ENCODE measurements around the gene MEIOSIN.

Gene MEIOSIN

DNA sequence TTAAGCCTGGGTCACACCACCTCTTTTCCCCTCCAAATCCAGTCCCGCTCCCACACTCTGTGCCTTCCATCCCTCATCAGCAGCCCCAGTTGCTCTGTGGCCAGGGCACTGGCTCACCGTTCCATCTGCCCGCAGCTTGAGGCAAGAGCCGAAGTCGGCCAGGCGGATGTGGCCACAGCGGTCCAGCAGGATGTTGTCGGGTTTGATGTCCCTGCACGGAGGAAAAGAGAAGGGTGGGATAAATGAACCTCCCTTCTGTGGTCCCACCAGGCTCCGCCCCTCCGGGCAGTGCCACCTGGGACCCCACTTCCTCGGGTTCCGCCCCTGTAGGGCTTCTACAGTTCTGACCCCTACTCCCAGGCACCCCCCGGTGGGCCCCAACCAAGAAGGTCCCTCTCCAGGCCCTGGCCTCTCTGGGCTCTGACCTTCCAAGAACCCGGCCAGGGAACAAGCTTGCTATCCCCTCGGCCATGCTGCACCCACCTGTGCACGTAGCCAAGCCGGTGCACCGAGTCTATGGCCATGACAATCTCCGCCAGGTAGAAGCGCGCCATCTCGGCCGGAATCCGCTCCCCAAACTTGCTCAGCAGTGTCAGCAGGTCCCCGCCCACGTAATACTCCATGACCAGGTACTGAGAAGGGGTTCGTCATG lies 44.9 kb downstream of the MEIOSIN start:
- no peaks in the 10 kb centered on the region for H3K9me3 ChIP-seq (replicated peaks in 1 of 2; ENCODE audit: control insufficient read depth in 2 of 2, insufficient read depth in 1 of 2, low read depth in 1 of 2, low read length in 2 of 2)
- no peak overlapping the region for H3K4ac ChIP-seq (ENCODE audit: low read length)
- H2AK5ac ChIP-seq (ENCODE audit: low read depth, low read length), result peak overlapping the region; percentile 78
- no peak overlapping the region for H2AFZ ChIP-seq (ENCODE audit: low read length)
- peaks cover 8 to 23% of the 10 kb centered on the region in 2 donors for H3K4me1 ChIP-seq (ENCODE audit: control insufficient read depth in 2 of 2, insufficient read depth in 1 of 2, low read depth in 1 of 2, low read length in 2 of 2)
- peak overlapping the region; percentile 96 for H3K23ac ChIP-seq (ENCODE audit: low read depth, low read length, poor library complexity)
- no peak overlapping the region for H4K8ac ChIP-seq (ENCODE audit: low read depth, low read length)
- no peak overlapping the region for H2BK120ac ChIP-seq (ENCODE audit: low read depth, low read length)
- H3K27ac ChIP-seq (replicated peaks; ENCODE audit: low read length), result no peak overlapping the region
- H3K79me1 ChIP-seq (ENCODE audit: low read depth, low read length), result no peaks in the 10 kb centered on the region
- H3K18ac ChIP-seq (ENCODE audit: low read length), result peak overlapping the region; percentile 76
- peak overlapping the region; percentile 24 for H4K91ac ChIP-seq (ENCODE audit: low read depth, low read length, poor library complexity)
- H3K4me2 ChIP-seq (ENCODE audit: insufficient read depth, low read length, poor library complexity, severe bottlenecking), result no peak overlapping the region
- H3K9ac ChIP-seq (ENCODE audit: low read depth, low read length, poor library complexity), result peak overlapping the region; percentile 60
- no peak for DNase-seq (ENCODE audit: low spot score)
- WGBS, 2 donors (ENCODE audit: extremely low coverage in 2 of 2, insufficient read length in 2 of 2, insufficient replicate concordance in 1 of 2), result no CpG with 5 or more reads among the region's 28 CpGs
- no peak overlapping the region for H3K14ac ChIP-seq (ENCODE audit: low read length)
- peaks cover 23 to 54% of the 10 kb centered on the region in 2 donors for H3K36me3 ChIP-seq (replicated peaks in 1 of 2; ENCODE audit: control insufficient read depth in 2 of 2, insufficient read depth in 2 of 2, low read length in 2 of 2)
- H3K4me3 ChIP-seq (ENCODE audit: low read length in 2 of 2), result no peak overlapping the region
- peaks cover 0 to 6% (median 0%) of the 10 kb centered on the region in 3 experiments for H3K27me3 ChIP-seq (ENCODE audit: control insufficient read depth in 3 of 3, insufficient read depth in 3 of 3, low read depth in 1 of 3, low read length in 3 of 3)
- H2BK5ac ChIP-seq (ENCODE audit: low read length), result peak overlapping the region; percentile 60
- no peak overlapping the region for H2BK15ac ChIP-seq (ENCODE audit: low read length)
- no peak overlapping the region for H2BK12ac ChIP-seq (ENCODE audit: low read length)

DNA sequence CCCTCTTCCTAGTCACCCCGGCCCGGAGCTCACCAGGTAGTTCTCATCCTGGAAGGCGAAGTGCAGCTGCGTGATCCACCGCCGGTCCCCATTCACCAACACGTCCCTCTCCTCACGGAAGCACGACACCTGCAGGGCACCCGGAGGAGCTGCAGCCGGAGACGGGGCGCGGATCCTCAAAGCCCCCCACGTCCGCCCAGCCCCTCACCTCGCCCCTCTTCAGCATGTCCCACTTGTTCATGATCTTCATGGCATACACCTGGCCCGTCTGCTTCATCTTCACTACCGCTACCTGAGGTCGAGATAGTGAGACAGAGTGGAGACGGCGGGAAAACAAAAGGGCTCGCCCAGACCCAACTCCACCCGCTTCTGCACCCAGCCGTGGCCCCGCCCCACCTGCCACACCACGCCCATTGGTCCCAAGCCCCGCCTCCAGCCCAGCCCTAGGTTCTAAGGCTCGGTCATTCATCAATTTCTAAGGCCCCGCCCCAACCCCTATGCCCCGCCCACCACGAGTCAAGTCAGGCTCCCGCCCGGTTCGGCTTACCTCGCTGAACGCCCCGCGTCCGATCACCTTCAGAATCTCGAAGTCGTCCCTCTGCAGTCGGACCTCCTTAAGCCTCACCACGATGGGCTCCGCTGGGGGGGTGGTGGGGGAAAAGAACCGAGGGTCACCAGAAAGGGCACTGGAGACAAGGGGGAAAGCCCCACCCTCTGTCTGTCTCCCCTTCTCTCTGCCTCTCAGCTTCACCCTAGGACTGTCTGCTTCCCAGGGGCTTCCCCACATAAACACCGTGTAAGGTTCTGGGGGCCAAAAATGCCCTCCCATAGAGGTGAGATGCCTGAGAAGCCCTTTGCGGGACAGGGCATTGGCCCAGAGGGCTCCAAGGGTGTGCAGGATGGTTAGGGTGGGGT lies 46.2 kb downstream of the MEIOSIN start:
- WGBS, 2 donors (ENCODE audit: extremely low coverage in 2 of 2, insufficient read length in 2 of 2, insufficient replicate concordance in 1 of 2), result no CpG with 5 or more reads among the region's 48 CpGs
- H3K18ac ChIP-seq (ENCODE audit: low read length), result peak overlapping the region; percentile 55
- no peak overlapping the region for H3K27ac ChIP-seq (replicated peaks; ENCODE audit: low read length)
- peaks cover 19 to 24% of the 10 kb centered on the region in 2 donors for H3K4me1 ChIP-seq (ENCODE audit: control insufficient read depth in 2 of 2, insufficient read depth in 1 of 2, low read depth in 1 of 2, low read length in 2 of 2)
- H4K91ac ChIP-seq (ENCODE audit: low read depth, low read length, poor library complexity), result no peak overlapping the region
- H2BK120ac ChIP-seq (ENCODE audit: low read depth, low read length), result no peak overlapping the region
- H2BK12ac ChIP-seq (ENCODE audit: low read length), result no peak overlapping the region
- H3K14ac ChIP-seq (ENCODE audit: low read length), result no peak overlapping the region
- peak overlapping the region; percentile 2 for H2BK5ac ChIP-seq (ENCODE audit: low read length)
- H3K9me3 ChIP-seq (replicated peaks in 1 of 2; ENCODE audit: control insufficient read depth in 2 of 2, insufficient read depth in 1 of 2, low read depth in 1 of 2, low read length in 2 of 2), result no peaks in the 10 kb centered on the region
- peaks cover 2% of the 10 kb centered on the region for H3K79me1 ChIP-seq (ENCODE audit: low read depth, low read length)
- no peak overlapping the region for H2AFZ ChIP-seq (ENCODE audit: low read length)
- H3K4ac ChIP-seq (ENCODE audit: low read length), result peak overlapping the region; percentile 79
- peak overlapping the region; percentile 78 for H4K8ac ChIP-seq (ENCODE audit: low read depth, low read length)
- H3K4me3 ChIP-seq (ENCODE audit: low read length in 2 of 2), result peak overlapping the region in 1 of 2 donors; percentile 82
- H3K23ac ChIP-seq (ENCODE audit: low read depth, low read length, poor library complexity), result peak overlapping the region; percentile 19
- peaks cover 0 to 6% (median 0%) of the 10 kb centered on the region in 3 experiments for H3K27me3 ChIP-seq (ENCODE audit: control insufficient read depth in 3 of 3, insufficient read depth in 3 of 3, low read depth in 1 of 3, low read length in 3 of 3)
- H2AK5ac ChIP-seq (ENCODE audit: low read depth, low read length), result peak overlapping the region; percentile 79
- peak overlapping the region; percentile 65 for H3K9ac ChIP-seq (ENCODE audit: low read depth, low read length, poor library complexity)
- H3K36me3 ChIP-seq (replicated peaks in 1 of 2; ENCODE audit: control insufficient read depth in 2 of 2, insufficient read depth in 2 of 2, low read length in 2 of 2), result peaks cover 20 to 57% of the 10 kb centered on the region in 2 donors
- peak; percentile 95 for DNase-seq (ENCODE audit: low spot score)
- H2BK15ac ChIP-seq (ENCODE audit: low read length), result peak overlapping the region; percentile 68
- peak overlapping the region; percentile 86 for H3K4me2 ChIP-seq (ENCODE audit: insufficient read depth, low read length, poor library complexity, severe bottlenecking)

DNA sequence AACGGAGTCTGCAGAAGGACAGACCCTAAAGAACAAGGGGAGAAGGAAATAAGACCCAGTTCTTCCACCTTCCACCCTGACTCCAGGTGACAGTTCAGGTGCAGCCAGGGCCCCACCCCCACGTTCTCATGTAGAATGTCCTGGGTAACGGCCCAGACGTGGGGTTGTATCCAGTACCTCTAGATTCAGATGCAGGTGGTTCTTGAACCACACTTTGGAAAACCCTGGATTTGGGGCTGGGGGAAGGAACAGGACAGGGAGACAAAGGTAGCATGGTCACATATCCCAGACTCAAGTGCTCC lies 46.9 kb downstream of the MEIOSIN start:
- Histone ChIP-seq H3K18ac (ENCODE audit: low read length) (peak overlapping the region; percentile 55), H2BK12ac (ENCODE audit: low read length) (no peak overlapping the region), H3K23ac (ENCODE audit: low read depth, low read length, poor library complexity) (no peak overlapping the region), H4K8ac (ENCODE audit: low read depth, low read length) (peak overlapping the region; percentile 78), H3K27ac (replicated peaks; ENCODE audit: low read length) (no peak overlapping the region), H2BK15ac (ENCODE audit: low read length) (peak overlapping the region; percentile 68), H3K14ac (ENCODE audit: low read length) (no peak overlapping the region), H2BK5ac (ENCODE audit: low read length) (peak overlapping the region; percentile 2), H3K4ac (ENCODE audit: low read length) (no peak overlapping the region), H3K9me3 (replicated peaks in 1 of 2; ENCODE audit: control insufficient read depth in 2 of 2, insufficient read depth in 1 of 2, low read depth in 1 of 2, low read length in 2 of 2) (no peaks in the 10 kb centered on the region), H2AK5ac (ENCODE audit: low read depth, low read length) (peak overlapping the region; percentile 79), H3K36me3 (replicated peaks in 1 of 2; ENCODE audit: control insufficient read depth in 2 of 2, insufficient read depth in 2 of 2, low read length in 2 of 2) (peaks cover 23 to 58% of the 10 kb centered on the region in 2 donors), H3K4me1 (ENCODE audit: control insufficient read depth in 2 of 2, insufficient read depth in 1 of 2, low read depth in 1 of 2, low read length in 2 of 2) (peaks cover 19 to 24% of the 10 kb centered on the region in 2 donors), H3K9ac (ENCODE audit: low read depth, low read length, poor library complexity) (no peak overlapping the region), H3K79me1 (ENCODE audit: low read depth, low read length) (peaks cover 2% of the 10 kb centered on the region), H3K4me3 (ENCODE audit: low read length in 2 of 2) (no peak overlapping the region), H2BK120ac (ENCODE audit: low read depth, low read length) (no peak overlapping the region), H3K27me3 (ENCODE audit: control insufficient read depth in 3 of 3, insufficient read depth in 3 of 3, low read depth in 1 of 3, low read length in 3 of 3) (peaks cover 0 to 6% (median 0%) of the 10 kb centered on the region in 3 experiments), H3K4me2 (ENCODE audit: insufficient read depth, low read length, poor library complexity, severe bottlenecking) (peak overlapping the region; percentile 83), H4K91ac (ENCODE audit: low read depth, low read length, poor library complexity) (no peak overlapping the region), H2AFZ (ENCODE audit: low read length) (no peak overlapping the region)
- WGBS, 2 donors (ENCODE audit: extremely low coverage in 2 of 2, insufficient read length in 2 of 2, insufficient replicate concordance in 1 of 2), result no CpG with 5 or more reads among the region's 4 CpGs
- DNase-seq (ENCODE audit: low spot score), result no peak
